HG03575 (cell line): Measurements from ENCODE around the gene UTP20.
"Not testable (repeated sequence)": the region's sequence is repeated elsewhere in the genome, so short reads cannot be mapped to it uniquely, and the experiment has no call there.

ENCODE experiments used
- ATAC-seq: cut with Tn5 transposase; IDR thresholded peaks from one replicate; pipeline ENCODE4 v1.9.1; 2021; ENCODE audit not compliant: unreplicated experiment, insufficient number of reproducible peaks, low FRiP score; ENCODE audit errors: extremely low read depth

Gene UTP20

GRCh38 chr12:101322480-101322879 lies 42.6 kb downstream of the UTP20 start:
- ATAC-seq, result no peak

- ATAC-seq, result no peak
Measured at GRCh38 chr12:101323255-101323654, 43.4 kb downstream of the UTP20 start.

- no peak for ATAC-seq
Measured at GRCh38 chr12:101325590-101325989, 45.7 kb downstream of the UTP20 start.

GRCh38 chr12:101327051-101327450 lies 47.1 kb downstream of the UTP20 start:
- no peak for ATAC-seq

GRCh38 chr12:101327546-101327945 lies 47.6 kb downstream of the UTP20 start:
- no peak for ATAC-seq

- ATAC-seq, result no peak
Measured at GRCh38 chr12:101328917-101329316, 49.0 kb downstream of the UTP20 start.

- ATAC-seq, result no peak
Measured at GRCh38 chr12:101330631-101331030, 50.7 kb downstream of the UTP20 start.

- no peak for ATAC-seq
Measured at GRCh38 chr12:101336437-101336836, 56.5 kb downstream of the UTP20 start.

GRCh38 chr12:101338087-101338486 lies 58.2 kb downstream of the UTP20 start:
- ATAC-seq, result no peak

GRCh38 chr12:101343893-101344292 lies 64.0 kb downstream of the UTP20 start:
- ATAC-seq, result no peak

- ATAC-seq, result no peak
Measured at GRCh38 chr12:101351682-101352081, 71.8 kb downstream of the UTP20 start.

GRCh38 chr12:101356794-101357193 lies 76.9 kb downstream of the UTP20 start:
- ATAC-seq, result no peak

GRCh38 chr12:101361455-101361854 lies 81.5 kb downstream of the UTP20 start:
- ATAC-seq, result no peak

- ATAC-seq, result no peak
Measured at GRCh38 chr12:101368016-101368415, 88.1 kb downstream of the UTP20 start.

- no peak for ATAC-seq
Measured at GRCh38 chr12:101372431-101372830, 92.5 kb downstream of the UTP20 start.

- ATAC-seq, result no peak
Measured at GRCh38 chr12:101375573-101375972, 95.7 kb downstream of the UTP20 start.

GRCh38 chr12:101379149-101379548 lies 99.2 kb downstream of the UTP20 start:
- ATAC-seq, result no peak

- not testable (repeated sequence) for ATAC-seq
Measured at GRCh38 chr12:101391181-101391580, 111.3 kb downstream of the UTP20 start.

- ATAC-seq, result no peak
Measured at GRCh38 chr12:101407049-101407435, 127.1 kb downstream of the UTP20 start.

- peak; percentile 36 for ATAC-seq
Measured at GRCh38 chr12:101407436-101408345, 127.8 kb downstream of the UTP20 start, which contains the start of gene ARL1. ARL1 (minus strand) TSS chr12:101407772; CDS start chr12:101407645, 127 bp downstream.

GRCh38 chr12:101410169-101410568 lies 130.3 kb downstream of the UTP20 start:
- not testable (repeated sequence) for ATAC-seq
